ENCODE measurements around the gene TDRD9.

DNA sequence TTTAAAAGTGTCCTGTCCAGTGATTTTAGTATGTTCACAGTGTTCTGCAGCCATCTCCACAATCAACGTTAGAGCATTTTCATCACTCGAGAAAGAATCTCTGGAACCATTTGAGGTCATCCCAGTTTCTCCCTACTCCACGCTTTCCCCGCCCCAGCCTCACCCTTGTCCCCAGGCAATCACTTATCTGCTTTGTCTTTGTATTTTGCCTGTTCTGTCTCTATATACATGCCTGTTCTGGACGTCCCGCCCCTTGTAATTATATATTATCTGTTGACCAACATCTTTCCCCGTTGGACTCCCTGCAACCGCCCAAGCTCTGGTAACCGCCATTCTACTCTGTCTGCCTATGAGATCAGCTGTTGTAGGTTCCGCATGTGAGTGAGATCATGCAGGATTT lies 135.7 kb downstream of the TDRD9 start:
- no peak for TF ChIP-seq CTCF (IDR thresholded peaks at IDR 0.05; ENCODE audit: low read depth, low read length)
- TF ChIP-seq MYC (IDR thresholded peaks at IDR 0.05; ENCODE audit: low read depth, low read length), result no peak
- TF ChIP-seq POLR2A (IDR thresholded peaks at IDR 0.05; ENCODE audit: extremely low read depth, insufficient read length), result no peak
- no peak for TF ChIP-seq MAX (IDR thresholded peaks at IDR 0.05; ENCODE audit: low read depth, low read length)
